Measurements from ENCODE around the gene EFNB2.
A peak's percentile ranks its signal among the peaks of the same experiment; 100 is the strongest.

The EFNB2 gene

GRCh38 chr13:106550570-106551135 lies 15.2 kb upstream of the EFNB2 start:
- DNase-seq (ENCODE audit: low spot score), result no peak

GRCh38 chr13:106548064-106548696 lies 12.7 kb upstream of the EFNB2 start:
- no peak for DNase-seq (ENCODE audit: low spot score)

GRCh38 chr13:106541826-106542225 lies 6.4 kb upstream of the EFNB2 start:
- no peak for DNase-seq (ENCODE audit: low spot score)

- DNase-seq (ENCODE audit: low spot score), result no peak
Observed at GRCh38 chr13:106540613-106541012, 5.2 kb upstream of the EFNB2 start.

- DNase-seq (ENCODE audit: low spot score), result no peak
Observed at GRCh38 chr13:106537521-106537920, 2.1 kb upstream of the EFNB2 start.

- peak; percentile 83 for DNase-seq (ENCODE audit: low spot score)
Observed at GRCh38 chr13:106536244-106537034, 977 bp upstream of the EFNB2 start.

- DNase-seq (ENCODE audit: low spot score), result peak; percentile 10
Observed at GRCh38 chr13:106534639-106535551, 567 bp downstream of the EFNB2 start.

- peak; percentile 39 for DNase-seq (ENCODE audit: low spot score)
Observed at GRCh38 chr13:106533943-106534638, 1.4 kb downstream of the EFNB2 start.

GRCh38 chr13:106533101-106533942 lies 2.1 kb downstream of the EFNB2 start:
- DNase-seq (ENCODE audit: low spot score), result peak; percentile 82

GRCh38 chr13:106532111-106532929 lies 3.1 kb downstream of the EFNB2 start:
- DNase-seq (ENCODE audit: low spot score), result peak; percentile 18

GRCh38 chr13:106530980-106531481 lies 4.4 kb downstream of the EFNB2 start:
- DNase-seq (ENCODE audit: low spot score), result no peak

- no peak for DNase-seq (ENCODE audit: low spot score)
Observed at GRCh38 chr13:106530171-106530851, 5.2 kb downstream of the EFNB2 start.

- DNase-seq (ENCODE audit: low spot score), result no peak
Observed at GRCh38 chr13:106529415-106530170, 5.9 kb downstream of the EFNB2 start.

GRCh38 chr13:106528718-106529414 lies 6.6 kb downstream of the EFNB2 start:
- DNase-seq (ENCODE audit: low spot score), result no peak

- no peak for DNase-seq (ENCODE audit: low spot score)
Observed at GRCh38 chr13:106527826-106528225, 7.6 kb downstream of the EFNB2 start.

- DNase-seq (ENCODE audit: low spot score), result no peak
Observed at GRCh38 chr13:106527445-106527801, 8.0 kb downstream of the EFNB2 start.

- no peak for DNase-seq (ENCODE audit: low spot score)
Observed at GRCh38 chr13:106526738-106527444, 8.6 kb downstream of the EFNB2 start.

Measured in AG08395 (cell line).